GM23338 (cell line): ENCODE data around the gene EYA2. TPM values are rescaled to one million over a fixed set of nuclear protein-coding genes. Genes with fewer than 3 reads are reported as not detected.

Experiments
- ATAC-seq: fragments of 200-7000 bp; cut with Tn5 transposase; 3 replicates; pipeline ENCODE4 v1.9.1; 2020
- DNase-seq: peaks from one replicate; pipeline ENCODE4 v3.0.0-alpha.2; 2015; ENCODE audit warnings: low spot score
- H2AFZ ChIP-seq: fragments of 200-600 bp; sonication (generic); 2 replicates; pipeline ENCODE4 v1.8.0; 2016; ENCODE audit warnings: antibody characterized with exemption, mild to moderate bottlenecking, moderate library complexity
- H3F3A ChIP-seq: fragments of 200-600 bp; sonication (generic); replicated peaks from 2 replicates; pipeline ENCODE4 v1.8.0; 2017; ENCODE audit warnings: antibody characterized with exemption, mixed run types, low read depth
- H3K27ac ChIP-seq: fragments of 200-600 bp; sonication (generic); 2 replicates; pipeline ENCODE4 v1.6.1; 2016; ENCODE audit warnings: low read depth
- H3K27me3 ChIP-seq: fragments of 200-600 bp; sonication (generic); 2 replicates; pipeline ENCODE4 v1.8.0; 2016; ENCODE audit warnings: mild to moderate bottlenecking, mixed run types, moderate library complexity; ENCODE audit not compliant: insufficient read depth
- H3K36me3 ChIP-seq: fragments of 200-600 bp; sonication (generic); 2 replicates; pipeline ENCODE4 v1.8.0; 2016; ENCODE audit warnings: mild to moderate bottlenecking; ENCODE audit not compliant: insufficient read depth
- H3K4me1 ChIP-seq: fragments of 200-600 bp; sonication (generic); 2 replicates; pipeline ENCODE4 v1.8.0; 2016; ENCODE audit warnings: mild to moderate bottlenecking, moderate library complexity; ENCODE audit not compliant: insufficient read depth
- H3K4me2 ChIP-seq: fragments of 200-600 bp; sonication (generic); 2 replicates; pipeline ENCODE4 v1.7.1; 2017; ENCODE audit warnings: mixed run types
- H3K4me3 ChIP-seq: fragments of 200-600 bp; sonication (generic); 2 replicates; pipeline ENCODE4 v1.6.1; 2016; ENCODE audit warnings: mixed run types
- H3K79me2 ChIP-seq: fragments of 200-600 bp; sonication (generic); replicated peaks from 2 replicates; pipeline ENCODE4 v1.8.0; 2017; ENCODE audit warnings: mild to moderate bottlenecking; ENCODE audit not compliant: insufficient read depth
- H3K9me2 ChIP-seq: fragments of 200-600 bp; sonication (generic); 2 replicates; pipeline ENCODE4 v1.8.0; 2017; ENCODE audit not compliant: insufficient read depth
- H4K20me1 ChIP-seq: fragments of 200-600 bp; sonication (generic); replicated peaks from 2 replicates; pipeline ENCODE4 v1.8.0; 2017; ENCODE audit warnings: mild to moderate bottlenecking; ENCODE audit not compliant: insufficient read depth
- H3K27ac Mint-ChIP-seq: 2 replicates; pipeline ENCODE4 v1.8.0; 2020; ENCODE audit warnings: inconsistent platforms, mild to moderate bottlenecking, moderate library complexity, mixed read lengths
- H3K27me3 Mint-ChIP-seq: 3 replicates; pipeline ENCODE4 v1.8.0; 2022; ENCODE audit warnings: low read depth, mild to moderate bottlenecking, moderate library complexity, mixed read lengths, inconsistent platforms; ENCODE audit not compliant: insufficient read depth, poor library complexity
- H3K36me3 Mint-ChIP-seq: 3 replicates; pipeline ENCODE4 v1.8.0; 2021; ENCODE audit warnings: low read depth, mild to moderate bottlenecking, inconsistent platforms, moderate library complexity, mixed read lengths
- H3K4me1 Mint-ChIP-seq: 3 replicates; pipeline ENCODE4 v1.8.0; 2020; ENCODE audit warnings: mild to moderate bottlenecking, inconsistent platforms, mixed read lengths
- H3K4me3 Mint-ChIP-seq: 3 replicates; pipeline ENCODE4 v1.8.0; 2021; ENCODE audit warnings: moderate library complexity, mild to moderate bottlenecking, inconsistent platforms, mixed read lengths
- H3K9me3 Mint-ChIP-seq: 3 replicates; pipeline ENCODE4 v1.8.0; 2020; ENCODE audit warnings: moderate library complexity, mild to moderate bottlenecking, inconsistent platforms, mixed read lengths
- CREB1 ChIP-seq: fragments of 250-450 bp; sonication (Bioruptor Pico); IDR thresholded peaks from 2 replicates; pipeline ENCODE4 v1.5.0; 2020; ENCODE audit warnings: low read depth, mild to moderate bottlenecking, moderate library complexity
- CTCF ChIP-seq, 2 experiments: fragments of 200-600 bp in 1 of 2; sonication (generic) in 1 of 2; conservative IDR thresholded peaks; 2 replicates each; pipeline versions ENCODE4 v1.5.1 to v1.6.1; 2016 to 2017; ENCODE audit warnings: antibody characterized with exemption in 2 of 2, low read depth in 2 of 2, mild to moderate bottlenecking in 2 of 2, moderate library complexity in 1 of 2
- EZH2 ChIP-seq: fragments of 200-600 bp; sonication (generic); IDR thresholded peaks from one replicate; pipeline ENCODE4 v1.8.0; 2017; ENCODE audit warnings: antibody characterized with exemption, mild to moderate bottlenecking, low read depth; ENCODE audit not compliant: unreplicated experiment
- EZH2phosphoT487 ChIP-seq: fragments of 200-600 bp; sonication (generic); IDR thresholded peaks from one replicate; pipeline ENCODE4 v1.8.1; 2018; ENCODE audit warnings: antibody characterized with exemption; ENCODE audit not compliant: unreplicated experiment
- NANOG ChIP-seq: IDR thresholded peaks from 2 replicates; pipeline ENCODE4 v1.6.1; 2016; ENCODE audit warnings: antibody characterized with exemption, borderline replicate concordance
- STAT1 ChIP-seq: IDR thresholded peaks from one replicate; pipeline ENCODE4 v1.6.1; 2016; ENCODE audit warnings: antibody characterized with exemption; ENCODE audit not compliant: unreplicated experiment
- ZNF114 ChIP-seq: fragments of 250-450 bp; sonication (Bioruptor Pico); IDR thresholded peaks from 2 replicates; pipeline ENCODE4 v1.5.0; 2020; ENCODE audit warnings: mild to moderate bottlenecking, moderate library complexity
- ZNF331 ChIP-seq: fragments of 250-450 bp; sonication (Bioruptor Pico); IDR thresholded peaks from 2 replicates; pipeline ENCODE4 v1.5.0; 2020; ENCODE audit warnings: low read depth, mild to moderate bottlenecking, moderate library complexity
- ZNF462 ChIP-seq: fragments of 250-450 bp; sonication (Bioruptor Pico); IDR thresholded peaks from 2 replicates; pipeline ENCODE4 v1.5.0; 2020; ENCODE audit warnings: mild to moderate bottlenecking, moderate library complexity
- polyA plus RNA-seq: library from polyadenylated mRNA; unstranded; fragments of >200 nt; fragmentation: Nextera tagmentation; extraction: Ambion mirVana; gene quantifications from 2 replicates; pipeline ENCODE4 v1.2.1, GENCODE V29; 2016
- total RNA-seq: library from RNA; depleted of rRNA; stranded (reverse); fragments of >200 nt; shearing (Covaris generic); gene quantifications from 2 replicates; pipeline ENCODE4 v1.2.3, GENCODE V29; 2014

The EYA2 gene
- total and polyA plus RNA-seq, 2 experiments from 2014 or later = 0.50 to 0.56 TPM

- TF ChIP-seq ZNF462 (CRISPR knock-in tag) (no peak), EZH2 (no peak), CTCF (conservative IDR thresholded peaks at IDR 0.05; ENCODE audit: low read depth in 2 of 2) (no peak), CREB1 (no peak), EZH2phosphoT487 (no peak), NANOG (no peak)
Observed at GRCh38 chr20:47160240-47160639, 265.6 kb downstream of the EYA2 start (continued).

GRCh38 chr20:47160992-47161391 lies 266.3 kb downstream of the EYA2 start:
- H3K9me2 ChIP-seq = 0 out of 2 replicates have a peak, but pooled peaks cover 5% of the 10 kb centered on the region
- no peak overlapping the region for H3K4me3 Mint-ChIP-seq
- TF ChIP-seq ZNF462 (CRISPR knock-in tag) = no peak
- TF ChIP-seq ZNF331 (CRISPR knock-in tag) = no peak
- no peak for TF ChIP-seq STAT1
- no peak for TF ChIP-seq ZNF114 (CRISPR knock-in tag)

More at GRCh38 chr20:47160992-47161391, 266.3 kb downstream of the EYA2 start:
- no peaks in the 10 kb centered on the region; the same call in 1 of the 2 replicates for H3K36me3 ChIP-seq
- no peaks in the 10 kb centered on the region for H3K79me2 ChIP-seq
- peaks cover 4% of the 10 kb centered on the region; the same call in 2 of the 3 replicates for H3K4me1 Mint-ChIP-seq
- no peaks in the 10 kb centered on the region for H3K36me3 Mint-ChIP-seq
- H2AFZ ChIP-seq = no peak overlapping the region
- H3K9me3 Mint-ChIP-seq = peaks cover 3% of the 10 kb centered on the region; the same call in 2 of the 3 replicates
- no peaks in the 10 kb centered on the region for H3K27me3 Mint-ChIP-seq
- DNase-seq (no peak), ATAC-seq (no peak)
- no peak overlapping the region for H3K4me2 ChIP-seq
- no peak overlapping the region for H3K27ac Mint-ChIP-seq
- no peaks in the 10 kb centered on the region for H4K20me1 ChIP-seq
- H3F3A ChIP-seq = no peaks in the 10 kb centered on the region
- H3K4me1 ChIP-seq = no peaks in the 10 kb centered on the region; the same call in 1 of the 2 replicates
- H3K27ac ChIP-seq = no peak overlapping the region
- no peaks in the 10 kb centered on the region for H3K27me3 ChIP-seq
- no peak overlapping the region for H3K4me3 ChIP-seq
